ENCODE results near the gene PNPLA7.
A peak's percentile ranks its signal among the peaks of the same experiment; 100 is the strongest.

Gene PNPLA7

DNA sequence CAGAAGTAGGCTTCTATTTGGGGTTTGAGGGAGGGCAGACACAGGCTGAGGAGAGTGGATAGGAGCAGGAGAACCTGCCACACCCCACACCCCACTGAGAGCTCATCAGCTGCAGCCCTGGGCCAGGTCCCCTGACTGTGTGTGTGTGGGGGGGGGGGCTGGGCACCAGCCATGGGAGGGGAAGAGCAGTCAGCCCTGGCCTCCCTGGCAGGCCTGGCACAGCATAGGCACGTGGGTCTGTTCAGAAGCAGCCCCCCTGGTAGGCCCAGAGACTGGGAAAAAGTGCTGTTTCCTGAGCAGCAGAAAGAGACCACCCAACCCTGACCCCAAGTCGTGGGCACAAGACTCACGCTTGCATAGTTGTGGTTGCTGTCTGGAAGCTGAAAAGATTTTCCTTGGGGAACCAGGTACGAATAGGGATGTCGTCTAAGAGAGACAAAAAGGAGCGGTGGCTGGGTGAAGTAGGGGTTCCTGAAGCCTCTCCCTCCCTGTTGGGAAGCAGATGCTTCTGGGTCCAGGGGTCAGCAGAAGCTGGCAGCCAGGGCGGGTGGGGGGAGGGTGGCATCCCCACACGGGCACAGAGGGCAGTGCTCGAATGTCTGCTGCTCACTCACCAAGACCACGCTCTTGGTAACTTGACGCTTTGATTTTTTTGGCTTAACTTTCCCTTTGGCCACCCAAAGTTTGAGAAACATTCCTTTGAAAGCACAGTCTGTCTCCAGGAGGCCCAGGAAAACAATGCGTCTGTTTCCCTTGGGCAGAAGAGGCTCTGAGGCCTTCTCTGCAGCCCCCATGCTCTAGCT lies 93.9 kb downstream of the PNPLA7 start:
- ChIA-PET CTCF (interaction anchor here (1.8 to 2.1 kb wide), 2 partner anchors 10 to 78 kb away, joined by 4 to 7 read pairs; no protein-coding TSS in a partner anchor), POLR2A (ENCODE audit: low non-redundant PET) (interaction anchor here (0.6 kb wide), 1 partner anchor 154 kb away, joined by 7 read pairs; the partner anchor contains the start of gene NRARP)
- DNase-seq (ENCODE audit: low spot score), result no peak
- peak overlapping the region; percentile 74 for H3K27ac ChIP-seq
- TF ChIP-seq, protein P1, sequence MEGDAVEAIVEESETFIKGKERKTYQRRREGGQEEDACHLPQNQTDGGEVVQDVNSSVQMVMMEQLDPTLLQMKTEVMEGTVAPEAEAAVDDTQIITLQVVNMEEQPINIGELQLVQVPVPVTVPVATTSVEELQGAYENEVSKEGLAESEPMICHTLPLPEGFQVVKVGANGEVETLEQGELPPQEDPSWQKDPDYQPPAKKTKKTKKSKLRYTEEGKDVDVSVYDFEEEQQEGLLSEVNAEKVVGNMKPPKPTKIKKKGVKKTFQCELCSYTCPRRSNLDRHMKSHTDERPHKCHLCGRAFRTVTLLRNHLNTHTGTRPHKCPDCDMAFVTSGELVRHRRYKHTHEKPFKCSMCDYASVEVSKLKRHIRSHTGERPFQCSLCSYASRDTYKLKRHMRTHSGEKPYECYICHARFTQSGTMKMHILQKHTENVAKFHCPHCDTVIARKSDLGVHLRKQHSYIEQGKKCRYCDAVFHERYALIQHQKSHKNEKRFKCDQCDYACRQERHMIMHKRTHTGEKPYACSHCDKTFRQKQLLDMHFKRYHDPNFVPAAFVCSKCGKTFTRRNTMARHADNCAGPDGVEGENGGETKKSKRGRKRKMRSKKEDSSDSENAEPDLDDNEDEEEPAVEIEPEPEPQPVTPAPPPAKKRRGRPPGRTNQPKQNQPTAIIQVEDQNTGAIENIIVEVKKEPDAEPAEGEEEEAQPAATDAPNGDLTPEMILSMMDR (conservative IDR thresholded peaks at IDR 0.05; ENCODE audit: low read depth), result no peak

DNA sequence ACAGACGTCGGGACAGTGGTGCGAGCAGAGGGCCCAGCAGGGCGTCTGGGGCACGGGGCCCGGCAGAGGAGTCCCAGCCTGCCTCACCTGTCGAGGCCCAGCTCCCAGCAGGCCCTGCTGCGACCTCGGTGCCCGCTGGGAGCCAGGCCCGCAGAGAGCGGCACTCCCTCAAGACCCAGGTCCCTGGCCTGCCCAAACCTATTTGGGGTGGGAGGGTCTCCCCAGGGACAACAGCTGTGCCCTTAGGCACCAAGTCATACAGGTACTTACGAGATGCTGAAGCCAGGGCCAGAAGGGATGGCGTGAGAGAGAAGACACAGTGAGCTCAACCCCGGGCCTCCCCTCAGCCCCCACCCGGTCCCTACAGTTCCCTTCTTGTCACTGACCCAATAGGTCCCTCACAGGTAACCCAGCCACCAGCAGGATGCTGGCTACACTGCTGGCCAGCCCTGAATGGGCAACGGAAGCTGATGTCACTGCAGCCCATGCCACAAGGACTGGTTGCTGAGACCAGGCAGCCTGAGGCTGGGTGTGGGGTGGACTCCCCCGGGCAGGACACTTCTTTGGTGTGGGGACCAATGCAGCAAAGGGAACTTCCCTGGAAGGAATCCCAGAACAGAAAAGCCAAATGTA lies 94.7 kb downstream of the PNPLA7 start:
- TF ChIP-seq, protein P1 (conservative IDR thresholded peaks at IDR 0.05; ENCODE audit: low read depth), result no peak
- CTCF ChIA-PET, result interaction anchor here (0.6 to 2.1 kb wide), 2 partner anchors 9 to 10 kb away, joined by 4 to 7 read pairs; no protein-coding TSS in a partner anchor
- H3K27ac ChIP-seq, result peak overlapping the region; percentile 74
- no peak for DNase-seq (ENCODE audit: low spot score)
- POLR2A ChIA-PET (ENCODE audit: low non-redundant PET), result interaction anchor here (0.6 kb wide), 2 partner anchors 14 to 153 kb away, joined by 5 to 7 read pairs; partner anchors contain the start of gene NRARP

DNA sequence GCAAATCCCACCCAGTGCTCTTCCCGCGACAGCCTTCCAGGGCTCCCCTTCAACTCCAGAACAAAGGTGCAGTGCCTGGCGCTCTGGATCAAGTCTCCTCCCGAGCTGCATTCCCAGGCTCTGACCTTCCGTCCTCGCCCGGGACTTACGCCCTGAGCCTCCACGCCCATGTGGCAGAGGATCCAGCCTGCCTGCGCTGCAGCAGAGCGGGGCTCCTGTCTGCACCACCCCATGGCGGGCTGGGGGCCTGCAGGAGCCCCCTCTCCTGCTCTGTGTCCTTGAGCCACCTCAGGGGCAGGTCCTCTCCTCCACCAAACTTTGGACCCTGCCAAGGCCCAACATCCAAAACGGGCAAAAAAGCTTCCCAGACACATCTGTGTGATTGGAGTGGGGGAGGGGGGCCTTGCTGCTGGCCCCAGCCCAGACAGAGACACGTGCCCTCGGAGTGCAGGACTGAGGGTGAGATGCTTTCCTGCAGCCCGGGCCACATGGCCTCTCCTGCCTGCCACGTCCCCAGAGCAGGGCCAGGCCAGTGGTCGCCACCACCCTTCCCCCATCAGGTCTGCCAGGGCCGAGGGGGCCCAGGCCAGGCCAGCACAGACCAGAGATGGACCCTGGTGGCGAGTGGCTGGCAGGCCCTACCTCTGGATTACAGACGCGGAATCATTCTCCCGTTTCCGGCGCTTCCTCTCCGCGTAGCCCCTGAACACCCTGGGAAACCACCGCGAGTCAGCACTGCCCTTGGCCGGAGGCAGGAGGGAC lies 95.4 kb downstream of the PNPLA7 start:
- TF ChIP-seq, protein P1 (conservative IDR thresholded peaks at IDR 0.05; ENCODE audit: low read depth), result no peak
- peak overlapping the region; percentile 74 for H3K27ac ChIP-seq
- CTCF ChIA-PET, result interaction anchor here (0.6 kb wide), 2 partner anchors 9 to 507 kb away, joined by 4 read pairs; no protein-coding TSS in a partner anchor
- POLR2A ChIA-PET (ENCODE audit: low non-redundant PET), result interaction anchor here (0.6 kb wide), 1 partner anchor 13 kb away, joined by 5 read pairs; no protein-coding TSS in a partner anchor
- no peak for DNase-seq (ENCODE audit: low spot score)

DNA sequence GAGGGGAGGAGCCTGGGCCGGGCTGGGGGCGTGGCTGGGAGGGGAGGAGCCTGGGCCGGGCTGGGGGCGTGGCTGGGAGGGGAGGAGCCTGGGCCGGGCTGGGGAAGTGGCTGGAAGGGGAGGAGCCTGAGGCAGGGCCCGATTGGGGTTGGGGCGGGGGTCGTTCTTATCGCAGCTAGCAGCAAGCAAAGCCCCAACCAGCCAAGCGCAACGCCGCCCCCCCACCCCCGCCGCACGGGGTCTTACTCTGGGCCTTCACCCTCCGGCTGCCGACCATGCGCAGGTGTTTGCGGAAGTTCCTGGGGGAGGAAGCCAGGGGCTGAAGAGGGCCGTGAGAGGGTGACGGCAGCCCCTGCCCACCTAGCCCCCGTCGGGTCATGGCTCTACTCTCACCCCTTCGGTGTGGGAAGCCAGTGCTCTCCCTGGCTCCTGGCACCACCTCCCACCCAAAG lies 96.0 kb downstream of the PNPLA7 start:
- DNase-seq (ENCODE audit: low spot score), result no peak
- TF ChIP-seq, protein P1 (conservative IDR thresholded peaks at IDR 0.05; ENCODE audit: low read depth), result no peak
- CTCF ChIA-PET, result interaction anchor here (0.6 kb wide), 1 partner anchor 506 kb away, joined by 4 read pairs; no protein-coding TSS in a partner anchor
- H3K27ac ChIP-seq, result peak overlapping the region; percentile 74
- POLR2A ChIA-PET (ENCODE audit: low non-redundant PET), result no interaction called here

DNA sequence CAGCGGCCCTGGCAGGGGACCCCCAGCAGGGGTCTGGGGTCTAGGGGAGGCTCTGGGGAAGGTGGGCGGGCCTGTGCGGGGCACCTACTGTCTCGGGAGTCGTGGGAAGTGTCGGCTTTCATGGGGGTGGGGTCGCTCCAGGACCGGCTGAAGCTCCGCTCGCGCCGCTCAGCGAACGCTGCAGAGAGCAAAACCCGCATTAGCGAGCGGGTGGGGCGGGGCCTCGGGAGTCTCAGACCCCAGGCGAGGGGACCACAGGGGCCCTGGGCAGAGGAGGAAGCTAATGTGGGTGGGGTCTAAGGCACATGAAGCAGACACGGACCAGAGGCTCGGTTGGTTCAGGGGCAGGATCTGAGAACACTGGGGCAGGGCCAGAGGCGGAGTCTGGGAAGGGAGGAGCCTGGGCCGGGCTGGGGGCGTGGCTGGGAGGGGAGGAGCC lies 96.5 kb downstream of the PNPLA7 start:
- H3K27ac ChIP-seq, result peak overlapping the region; percentile 74
- CTCF ChIA-PET, result interaction anchor here (0.6 to 1.3 kb wide), 3 partner anchors 9 to 427 kb away, joined by 3 to 4 read pairs (median 3); no protein-coding TSS in a partner anchor
- TF ChIP-seq, protein P1 (conservative IDR thresholded peaks at IDR 0.05; ENCODE audit: low read depth), result no peak
- POLR2A ChIA-PET (ENCODE audit: low non-redundant PET), result no interaction called here
- peak; percentile 85 for DNase-seq (ENCODE audit: low spot score)

Measured in RWPE1 (cell line).